Head of caudate nucleus (tissue), 42 donors: Measurements from ENCODE around the gene GNAO1.

ENCODE experiments used
- DNase-seq, 42 donors: peaks; one replicate each; pipeline versions ENCODE4 v3.0.0 to v3.0.0-alpha.2; 2020 to 2021; ENCODE audit warnings: mixed read lengths in 7 of 42
- intact Hi-C: fragments of 100-400 bp; cut with DNase I; formaldehyde crosslinking; loops from one replicate; pipeline ENCODE4 v1.15.0; 2022

Gene GNAO1

GRCh38 chr16:56259425-56259779, 68.1 kb downstream of the GNAO1 start:
- peak in 11 of 42 donors; percentile 41 to 79 (median 58) for DNase-seq
- intact Hi-C loops: no loop called here

GRCh38 chr16:56260378-56261160, 69.3 kb downstream of the GNAO1 start:
- DNase-seq: peak in 9 of 42 donors; percentile 5 to 48 (median 18)

DNA sequence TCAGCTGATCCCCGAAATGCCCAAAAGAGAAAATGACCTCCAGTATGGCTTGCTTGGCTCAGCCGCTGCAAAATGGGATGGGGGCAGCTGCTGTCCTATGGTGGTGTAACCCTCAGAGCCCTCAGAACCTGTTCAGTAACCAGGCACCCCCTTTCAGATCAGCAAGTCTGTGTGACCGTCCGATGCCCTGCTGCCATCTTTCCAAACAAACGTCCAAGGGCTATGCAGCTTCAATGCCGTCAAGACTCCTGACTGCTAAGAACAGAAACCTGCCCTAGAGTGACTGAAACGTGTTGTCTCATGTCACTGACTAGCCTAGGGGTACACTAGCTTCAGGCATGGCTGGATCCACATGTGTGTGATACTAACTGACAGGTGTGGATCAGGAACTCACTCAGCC, 70.4 kb downstream of the GNAO1 start:
- intact Hi-C loops: no loop called here
- DNase-seq: peak in 5 of 42 donors; percentile 2 to 47 (median 13)

More at GRCh38 chr16:56260378-56261160, 69.3 kb downstream of the GNAO1 start:
- intact Hi-C loops: no loop called here

DNA sequence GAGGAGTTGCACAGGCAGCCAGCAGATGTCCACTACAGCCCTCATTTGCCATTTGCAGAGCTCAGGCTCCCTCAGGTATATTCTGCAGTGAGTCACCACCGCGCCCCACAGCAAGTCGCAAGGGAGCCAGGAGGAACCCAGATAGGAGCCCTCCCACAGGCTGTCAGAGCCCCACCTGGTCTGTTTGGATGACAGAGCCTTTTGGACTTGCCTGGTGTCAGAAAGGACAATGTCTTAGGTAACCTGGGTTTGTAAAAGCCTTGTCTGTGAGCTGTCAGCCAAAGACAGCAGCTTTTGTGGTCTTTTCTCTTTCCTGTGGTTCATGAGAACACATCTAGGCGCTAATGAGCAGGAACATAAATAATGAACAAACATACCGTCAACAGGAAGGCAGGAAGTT, 70.9 kb downstream of the GNAO1 start:
- intact Hi-C loops: no loop called here

DNA sequence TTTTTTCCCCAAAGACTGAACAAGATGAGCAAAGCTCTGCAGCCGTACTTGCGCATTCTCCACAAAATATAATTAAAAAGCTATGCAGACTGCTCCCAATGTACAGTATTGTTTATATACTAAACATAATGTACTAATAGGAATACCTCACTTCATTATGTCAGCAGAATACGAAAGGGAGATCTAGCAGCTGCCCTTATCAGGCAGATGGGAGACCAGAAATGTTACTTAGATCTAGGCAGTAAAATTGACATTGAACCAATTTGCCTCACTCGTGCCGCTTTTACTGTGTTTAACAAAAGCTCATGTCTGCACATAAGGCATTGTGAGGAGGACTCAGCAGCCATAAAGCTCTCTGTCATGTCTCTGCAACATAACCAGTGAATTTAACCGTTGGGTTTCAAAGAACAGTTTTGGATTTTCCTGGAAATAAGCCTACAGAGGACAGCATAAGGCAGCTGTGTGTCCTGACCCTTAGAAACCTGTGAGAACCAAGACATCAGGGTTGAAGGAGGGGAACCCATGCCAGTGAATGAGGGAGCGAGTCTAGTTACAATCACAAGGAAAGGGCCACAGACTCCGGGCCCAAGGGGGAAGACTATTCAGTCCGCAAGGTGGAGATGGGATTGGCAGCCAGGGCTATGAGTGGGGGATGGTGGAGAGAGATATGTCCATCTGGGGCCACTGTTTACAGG, 71.4 kb downstream of the GNAO1 start:
- intact Hi-C loops: no loop called here
- peak in 10 of 42 donors; percentile 7 to 43 (median 17) for DNase-seq

More for the DNA sequence above, 70.9 kb downstream of the GNAO1 start:
- DNase-seq: peak in 15 of 42 donors; percentile 6 to 71 (median 53)

GRCh38 chr16:56263711-56264608, 72.7 kb downstream of the GNAO1 start:
- intact Hi-C loops: no loop called here
- peak; percentile 66 to 95 (median 86) for DNase-seq

- intact Hi-C loops: no loop called here
Observed at GRCh38 chr16:56264609-56264972, 73.3 kb downstream of the GNAO1 start.

GRCh38 chr16:56265184-56265583, 73.9 kb downstream of the GNAO1 start:
- DNase-seq: peak in 7 of 42 donors; percentile 3 to 59 (median 28)
- intact Hi-C loops: loop anchor here (5.0 kb wide), 1 partner anchor 47 kb away; no protein-coding TSS in a partner anchor

More at GRCh38 chr16:56264609-56264972, 73.3 kb downstream of the GNAO1 start:
- no peak for DNase-seq

DNA sequence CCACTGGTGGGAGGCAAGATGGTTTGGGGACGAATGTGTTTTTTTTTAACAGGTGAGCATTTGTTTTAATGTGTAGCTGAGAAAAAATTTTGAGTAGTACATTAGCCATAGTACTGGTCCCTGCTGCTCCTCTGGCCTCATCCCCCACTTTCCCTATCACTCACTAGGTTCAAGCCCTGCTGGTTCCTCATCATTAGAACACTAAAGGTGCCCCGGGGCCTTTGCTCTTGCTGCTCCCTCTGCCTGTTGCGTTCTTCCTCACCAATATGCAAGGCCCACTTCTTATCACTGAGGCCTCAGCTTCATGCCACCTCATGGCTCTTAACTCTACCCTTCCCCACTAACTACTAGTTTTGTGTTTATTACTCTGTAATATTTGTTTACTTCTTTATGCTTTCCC, 74.5 kb downstream of the GNAO1 start:
- peak in 8 of 42 donors; percentile 1 to 42 (median 10) for DNase-seq
- intact Hi-C loops: loop anchor here (5.0 kb wide), 1 partner anchor 47 kb away; no protein-coding TSS in a partner anchor

DNA sequence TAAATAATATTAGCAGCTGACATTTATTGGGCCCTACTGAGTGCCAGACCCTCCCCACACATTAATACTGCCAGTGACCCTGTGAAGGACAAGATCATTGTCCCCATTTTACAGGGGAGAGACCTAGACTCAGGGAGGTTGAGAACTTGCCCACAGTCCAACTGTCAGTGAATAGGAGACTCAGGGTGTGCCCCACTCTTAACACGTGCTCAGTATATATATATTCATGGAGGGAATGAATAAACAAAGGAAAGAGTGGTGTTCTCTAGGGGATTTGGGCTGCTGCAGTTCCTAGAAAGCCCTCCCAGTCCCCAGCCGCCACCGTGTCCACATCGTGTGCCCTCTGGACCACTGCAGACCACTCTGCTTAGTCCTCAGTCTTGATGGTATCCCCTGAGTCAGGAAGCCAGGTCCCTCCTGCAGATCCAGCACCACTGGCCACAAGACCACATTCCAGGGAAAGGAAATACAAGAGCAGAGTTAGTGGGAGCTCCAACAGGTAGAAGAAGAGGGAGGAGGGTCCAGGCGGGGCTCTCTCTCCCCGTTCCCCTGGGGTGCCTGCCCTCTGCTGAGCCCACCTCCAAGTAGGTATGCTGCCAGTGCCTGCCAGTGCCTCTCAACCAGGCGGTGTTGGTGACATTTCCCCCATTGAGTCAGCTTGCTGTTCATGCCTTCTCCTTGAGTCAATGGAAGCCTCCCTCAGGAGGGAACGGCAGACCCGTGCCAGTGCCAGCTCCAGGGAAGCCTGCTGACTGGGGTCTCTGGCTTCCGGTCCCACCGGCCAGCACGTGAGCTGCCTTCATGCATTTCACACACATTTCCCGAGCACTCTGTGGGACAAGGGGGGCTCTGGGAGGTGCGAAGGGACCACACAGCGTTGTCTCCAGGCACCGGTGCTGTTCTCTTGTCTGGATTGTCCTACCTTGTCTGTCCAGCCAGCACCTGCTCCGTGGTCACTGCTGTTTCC, 75.6 kb downstream of the GNAO1 start:
- DNase-seq: peak in 8 of 42 donors; percentile 3 to 45 (median 20)
- intact Hi-C loops: loop anchor here (5.0 kb wide), 1 partner anchor 45 kb away; no protein-coding TSS in a partner anchor

- DNase-seq: peak in 3 of 42 donors; percentile 2 to 23 (median 5)
- intact Hi-C loops: loop anchor here (5.0 kb wide), 1 partner anchor 44 kb away; no protein-coding TSS in a partner anchor
Observed at GRCh38 chr16:56267888-56268287, 76.6 kb downstream of the GNAO1 start.

DNA sequence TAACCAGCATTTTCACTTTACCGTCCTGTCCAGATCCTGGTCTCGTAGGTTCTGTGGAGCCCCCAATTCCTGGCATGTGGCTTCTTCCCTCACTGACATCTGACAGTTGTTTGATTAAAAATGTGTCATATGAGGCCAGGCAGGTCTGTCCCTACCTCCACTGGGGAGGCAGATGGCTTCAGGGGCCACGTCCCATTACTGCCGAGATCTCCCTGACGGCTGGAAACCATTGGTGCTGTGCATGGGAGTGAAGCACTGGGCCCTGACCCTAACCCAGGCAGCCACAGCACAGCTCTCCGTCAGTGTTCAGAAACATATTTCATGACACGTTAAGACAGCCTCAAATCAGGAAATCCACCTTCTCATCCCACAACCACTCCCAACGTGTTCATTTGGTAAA, 77.5 kb downstream of the GNAO1 start:
- DNase-seq: peak in 9 of 42 donors; percentile 7 to 56 (median 31)
- intact Hi-C loops: loop anchor here (5.0 kb wide), 1 partner anchor 44 kb away; no protein-coding TSS in a partner anchor

- intact Hi-C loops: loop anchor here (5.0 kb wide), 1 partner anchor 43 kb away; no protein-coding TSS in a partner anchor
- peak in 10 of 42 donors; percentile 5 to 62 (median 41) for DNase-seq
Observed at GRCh38 chr16:56269281-56269680, 78.0 kb downstream of the GNAO1 start.

DNA sequence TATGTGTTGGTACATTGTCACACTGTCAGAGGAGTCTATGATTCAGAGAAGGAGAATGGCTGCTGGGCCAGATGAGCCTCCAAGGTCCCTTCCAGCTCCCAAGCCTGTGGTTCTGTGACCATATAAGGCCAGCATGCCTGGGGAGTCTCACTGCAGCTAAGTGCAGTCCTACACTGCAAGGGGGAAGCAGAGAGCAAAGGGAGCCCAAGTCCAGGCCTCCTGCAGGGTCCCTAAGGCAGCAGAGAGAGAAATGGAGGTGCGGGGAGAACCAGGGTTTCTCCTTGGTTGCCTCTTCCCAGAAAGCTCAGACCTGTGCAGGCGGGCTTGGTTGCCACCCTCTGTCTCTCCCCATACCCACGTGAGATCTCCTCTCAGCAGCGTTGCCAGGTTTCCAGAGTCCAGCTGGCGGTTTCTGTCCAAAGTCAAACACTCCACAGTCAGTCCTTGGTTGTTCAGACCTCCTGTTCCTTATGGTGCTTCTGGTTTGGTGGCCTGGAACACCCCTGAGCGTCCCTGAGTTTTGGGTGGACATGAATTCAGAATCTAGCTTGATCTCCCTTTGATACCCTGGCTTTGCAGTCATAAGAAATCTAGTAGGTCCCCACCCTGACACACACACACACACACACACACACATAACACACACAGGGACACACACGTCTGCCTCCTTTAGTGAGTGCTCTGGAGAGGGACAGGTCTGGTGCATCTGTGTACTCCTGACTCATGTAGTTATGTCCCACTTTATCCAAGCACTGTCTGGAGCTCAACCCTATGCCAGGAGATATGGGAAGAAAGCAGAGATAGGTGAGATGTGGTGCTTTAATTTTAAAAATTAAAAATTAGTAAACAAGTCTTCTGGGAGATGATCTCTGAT, 78.8 kb downstream of the GNAO1 start:
- peak in 32 of 42 donors; percentile 37 to 87 (median 69) for DNase-seq
- intact Hi-C loops: loop anchor here (5.0 kb wide), 1 partner anchor 42 kb away; no protein-coding TSS in a partner anchor

DNA sequence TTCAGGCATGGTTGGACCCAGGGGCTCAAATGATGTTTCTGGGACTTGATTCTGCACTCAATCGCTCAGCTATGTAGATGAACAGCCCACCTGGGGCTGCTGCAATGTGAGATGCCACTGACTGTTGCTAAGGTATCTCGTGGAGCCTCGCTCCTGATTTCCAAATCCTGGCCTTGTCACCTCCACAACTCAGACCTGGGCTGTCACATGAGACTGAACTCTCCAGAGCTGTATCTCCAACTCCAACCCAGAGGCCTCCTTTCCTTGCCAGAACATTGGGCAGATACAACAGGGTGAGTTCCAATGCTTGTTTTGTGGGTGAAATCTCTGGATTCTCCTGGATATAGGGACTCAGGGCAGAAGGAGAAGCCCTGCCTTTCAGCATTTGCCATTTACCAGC, 79.5 kb downstream of the GNAO1 start:
- peak in 9 of 42 donors; percentile 3 to 32 (median 12) for DNase-seq
- intact Hi-C loops: no loop called here

DNA sequence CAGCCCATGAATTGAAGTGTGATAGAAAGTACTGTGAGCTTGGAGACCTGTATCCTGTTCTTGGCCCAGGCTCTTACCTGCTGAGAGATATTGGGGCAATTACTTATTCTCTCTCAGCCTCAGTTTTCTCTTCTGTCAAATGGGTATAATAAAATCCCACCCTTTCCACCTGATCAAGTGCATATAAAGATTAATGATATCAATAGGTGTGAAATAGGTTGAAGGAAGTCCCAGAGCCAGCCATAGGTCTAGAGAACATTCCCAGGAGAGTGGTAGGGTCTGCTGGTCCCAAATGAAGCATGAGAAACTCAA, 81.2 kb downstream of the GNAO1 start:
- intact Hi-C loops: no loop called here

GRCh38 chr16:56273615-56274014, 82.3 kb downstream of the GNAO1 start:
- DNase-seq: peak in 5 of 42 donors; percentile 4 to 23 (median 7)
- intact Hi-C loops: no loop called here

More for the DNA sequence above, 81.2 kb downstream of the GNAO1 start:
- no peak for DNase-seq
